ENCODE data around the gene TNFSF10.
A peak's percentile ranks its signal among the peaks of the same experiment; 100 is the strongest.

TNFSF10 gene

GRCh38 chr3:172516318-172517214, 6.7 kb downstream of the TNFSF10 start:
- DNase-seq, result no peak

DNA sequence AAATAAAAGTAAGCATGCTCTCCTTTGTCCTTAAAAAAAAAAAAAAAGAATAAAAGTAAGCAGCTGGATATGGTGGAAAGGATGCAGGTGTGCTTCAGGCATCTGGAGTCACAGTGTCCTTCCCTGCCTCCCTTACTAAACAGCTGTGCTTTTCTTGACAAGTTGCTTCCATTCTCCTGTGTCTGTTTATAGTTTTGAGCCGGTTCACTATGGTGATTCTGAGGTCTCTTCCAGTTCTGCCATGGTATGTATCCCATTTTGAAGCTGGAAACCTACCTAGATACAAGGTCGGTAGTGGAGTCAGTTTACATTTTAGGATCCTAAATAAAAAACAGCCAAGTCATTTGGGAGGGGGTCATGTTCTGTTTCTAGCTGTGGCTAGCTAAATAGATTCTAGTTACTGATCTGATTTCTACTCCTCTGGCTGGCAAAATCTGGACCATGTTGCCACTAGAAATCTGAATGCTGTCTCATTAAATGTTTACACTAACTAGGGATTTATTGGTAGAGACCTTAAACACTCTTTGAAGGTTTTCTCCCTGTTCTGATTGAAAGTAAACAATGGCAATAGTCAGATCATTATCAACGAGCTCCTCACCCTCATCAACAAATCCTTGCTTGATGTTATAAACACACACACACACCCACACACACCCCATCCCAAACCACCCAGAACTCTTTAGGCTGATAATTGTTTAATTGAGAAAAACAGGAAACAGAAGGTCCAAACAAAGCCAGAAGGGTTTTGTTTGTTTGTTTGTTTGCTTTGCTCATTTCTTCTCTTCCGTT, 7.9 kb downstream of the TNFSF10 start:
- DNase-seq, result no peak

DNA sequence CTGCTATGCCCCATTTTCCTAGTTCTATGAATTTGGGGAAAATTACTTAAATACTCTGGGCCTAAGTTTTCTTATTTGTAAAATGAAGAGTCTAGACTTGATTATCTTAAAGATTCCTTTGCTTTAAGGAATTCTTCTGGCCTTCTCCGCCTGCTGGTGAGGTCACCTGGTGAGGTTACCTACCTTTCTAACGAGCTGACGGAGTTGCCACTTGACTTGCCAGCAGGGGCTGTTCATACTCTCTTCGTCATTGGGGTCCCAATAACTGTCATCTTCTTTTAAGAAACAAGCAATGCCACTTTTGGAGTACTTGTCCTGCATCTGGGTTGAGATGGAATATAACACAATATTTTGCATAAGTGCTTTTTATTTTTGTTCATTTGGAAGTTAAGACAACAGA, 8.6 kb downstream of the TNFSF10 start:
- DNase-seq, result no peak

GRCh38 chr3:172513488-172513887, 9.7 kb downstream of the TNFSF10 start:
- DNase-seq, result no peak

- DNase-seq, result peak; percentile 73
These were observed 11.2 kb downstream of the TNFSF10 start for GRCh38 chr3:172511783-172512762.

DNA sequence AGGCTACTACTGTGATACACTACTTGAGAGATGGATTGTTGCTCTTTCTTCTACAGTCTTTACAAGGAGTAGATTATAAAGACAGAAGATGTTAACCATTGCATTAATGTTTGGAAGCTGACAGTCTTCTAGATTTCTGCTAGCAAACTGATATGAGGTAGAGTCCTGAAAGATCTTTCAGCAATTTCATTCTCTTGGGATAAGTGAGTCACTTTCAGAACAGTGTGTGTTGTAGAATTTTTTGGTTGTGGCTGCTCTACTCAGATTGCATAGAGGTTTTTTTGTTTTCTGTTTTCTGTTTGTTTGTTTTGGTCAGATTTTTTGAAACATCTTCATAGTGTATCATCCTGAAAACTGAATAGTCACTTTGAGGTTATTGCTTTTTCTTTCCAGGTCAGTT, 17.1 kb downstream of the TNFSF10 start:
- DNase-seq, result no peak

GRCh38 chr3:172501540-172501939, 21.7 kb downstream of the TNFSF10 start:
- no peak for DNase-seq

GRCh38 chr3:172490198-172490669, 33.0 kb downstream of the TNFSF10 start:
- DNase-seq, result peak; percentile 82

DNA sequence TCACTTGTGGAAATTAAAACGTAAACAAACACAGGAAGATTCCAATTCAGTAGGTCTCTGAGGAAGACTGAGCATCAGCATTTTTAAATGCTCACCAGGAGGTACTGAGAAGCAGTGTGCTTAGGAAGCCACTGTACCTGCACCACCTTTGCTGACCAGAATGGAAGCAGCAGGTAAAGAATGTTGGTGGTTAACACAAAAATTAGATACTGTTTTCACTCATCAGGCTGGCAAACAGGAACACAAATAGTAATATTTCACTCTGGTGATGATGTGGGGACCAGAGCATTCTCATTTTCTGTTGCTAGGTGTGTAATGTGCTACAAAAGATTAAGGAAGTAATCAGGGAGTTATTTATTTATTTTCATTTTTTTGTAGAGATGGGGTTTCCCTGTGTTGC, 45.1 kb downstream of the TNFSF10 start:
- DNase-seq, result no peak

- no peak for DNase-seq
These were observed 46.9 kb downstream of the TNFSF10 start for GRCh38 chr3:172476347-172476746.

GRCh38 chr3:172475703-172476102, 47.5 kb downstream of the TNFSF10 start:
- no peak for DNase-seq

DNA sequence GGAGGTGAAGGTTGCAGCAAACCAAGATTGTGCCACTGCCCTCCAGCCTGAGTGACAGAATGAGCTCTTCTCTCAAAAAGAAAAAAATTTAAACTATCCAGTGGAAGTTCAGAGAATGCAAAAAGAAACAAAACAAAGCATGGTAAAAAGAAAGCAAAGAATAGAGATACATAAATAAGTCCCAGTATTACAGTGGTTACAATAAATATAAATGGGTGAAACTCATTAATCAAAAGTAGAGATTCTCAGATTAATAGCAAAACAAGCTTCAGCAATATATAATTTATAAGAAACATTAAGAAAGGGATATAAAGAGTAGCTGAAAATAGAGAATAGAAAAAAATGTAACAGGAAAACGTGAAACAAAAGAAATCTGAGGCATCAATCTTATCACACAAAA, 51.3 kb downstream of the TNFSF10 start:
- no peak for DNase-seq

- no peak for DNase-seq
These were observed 52.6 kb downstream of the TNFSF10 start for GRCh38 chr3:172470588-172470987.

DNA sequence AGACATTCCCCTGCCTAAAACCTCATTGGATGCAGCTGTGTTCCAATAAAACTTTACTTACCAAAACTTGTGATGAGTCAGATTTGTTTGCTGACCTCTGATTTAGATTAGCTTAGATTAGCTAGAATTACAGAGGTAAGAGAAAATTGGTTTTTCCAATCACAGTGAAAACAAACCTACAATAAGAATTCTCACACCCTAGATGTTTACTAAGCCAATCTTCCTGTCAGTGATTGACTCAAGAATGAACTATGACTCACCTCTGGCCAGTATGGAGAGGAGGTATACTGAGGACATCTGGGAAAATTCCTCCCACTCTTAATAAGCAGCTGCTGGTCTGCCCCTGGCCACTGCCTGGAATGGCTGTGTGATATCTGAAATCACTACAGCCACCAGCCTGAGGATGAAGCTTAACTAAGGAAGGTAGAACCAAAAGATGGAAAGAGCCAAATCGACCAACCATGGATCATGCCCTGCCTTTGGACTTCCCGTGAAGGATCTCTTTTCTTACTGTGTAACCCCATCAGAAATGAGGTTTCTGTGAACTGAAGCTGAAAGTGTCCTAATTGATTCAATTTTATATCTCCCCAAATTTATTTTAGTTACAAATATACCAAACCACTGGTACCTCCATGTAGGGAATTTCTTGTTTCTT, 55.9 kb downstream of the TNFSF10 start:
- DNase-seq, result no peak

DNA sequence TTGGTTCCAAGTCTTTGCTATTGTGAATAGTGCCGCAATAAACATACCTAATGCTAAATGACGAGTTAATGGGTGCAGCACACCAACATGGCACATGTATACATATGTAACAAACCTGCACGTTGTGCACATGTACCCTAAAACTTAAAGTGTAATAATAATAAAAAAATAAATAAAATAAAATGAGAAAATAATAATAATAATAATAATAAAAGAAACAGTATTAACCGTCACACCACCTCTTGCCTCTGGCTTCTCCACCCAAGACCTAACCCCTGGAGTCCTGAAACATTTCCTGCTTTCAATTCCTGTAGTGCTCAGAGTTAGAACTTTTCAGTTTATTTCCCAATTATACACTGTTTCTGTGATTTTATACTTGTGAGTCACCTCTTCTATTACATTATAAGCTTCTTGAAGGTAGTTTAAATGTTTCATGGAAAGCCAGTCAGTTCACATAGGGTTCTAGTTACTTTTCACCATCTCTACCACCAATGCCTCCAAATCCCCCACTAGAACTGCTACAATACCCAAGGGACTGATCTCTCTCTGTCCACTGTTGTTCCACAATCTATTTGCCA, 56.6 kb downstream of the TNFSF10 start:
- DNase-seq, result no peak

DNA sequence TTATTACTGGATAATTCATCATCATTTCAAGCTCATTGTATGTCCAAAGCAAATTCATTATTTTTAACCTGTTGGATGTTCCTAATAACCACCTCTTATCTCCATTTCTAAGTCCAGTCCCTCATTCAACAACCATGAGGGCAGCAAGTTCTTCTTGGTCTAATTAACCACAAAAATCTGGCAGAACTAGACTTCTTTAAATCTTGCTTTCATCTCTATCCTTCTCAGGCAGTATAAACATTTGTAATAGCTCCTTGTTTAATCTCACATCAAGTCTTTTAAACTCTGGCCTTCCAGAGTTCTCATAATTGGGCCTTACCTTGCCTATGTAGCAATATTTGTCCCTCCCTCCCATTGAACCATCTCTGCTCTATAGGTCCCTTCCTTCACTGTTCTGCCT, 57.9 kb downstream of the TNFSF10 start:
- DNase-seq, result no peak

DNA sequence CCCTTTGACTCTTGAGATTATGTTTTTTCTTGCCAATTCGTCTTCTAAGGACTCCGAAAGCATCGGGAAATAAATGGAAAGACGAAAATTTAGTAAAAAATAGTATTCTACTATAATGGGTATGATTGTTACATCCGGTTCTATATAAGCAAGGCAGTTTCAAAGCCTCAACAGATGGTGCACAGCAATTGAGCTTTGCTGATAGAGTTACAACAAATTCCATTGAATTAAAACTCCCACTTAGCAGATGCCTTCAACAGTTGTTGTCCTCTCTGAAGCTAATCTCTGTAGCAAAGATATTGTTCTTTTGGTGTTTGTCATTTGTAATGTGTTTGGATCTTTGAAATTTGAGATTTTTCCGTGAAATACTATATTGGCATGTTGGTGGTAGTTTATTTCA, 58.9 kb downstream of the TNFSF10 start:
- DNase-seq, result no peak

GRCh38 chr3:172461530-172462138, 61.6 kb downstream of the TNFSF10 start:
- peak; percentile 57 for DNase-seq

- no peak for DNase-seq
These were observed 66.8 kb downstream of the TNFSF10 start for GRCh38 chr3:172456404-172456803.

Data from hematopoietic multipotent progenitor cell treated with erythropoietin and hydrocortisone succinate and interleukin-3 and kit ligand, for 8 days (in vitro differentiated cells).